ENCODE results near the gene CDK16.

CDK16 gene

GRCh38 chrX:47264483-47265173 is 46.1 kb downstream of the CDK16 start:
- Histone ChIP-seq H3K27me3 (ENCODE audit: control insufficient read depth, insufficient read depth, low read length) (no peaks in the 10 kb centered on the region), H3K4me2 (ENCODE audit: low read length) (no peak overlapping the region), H3K9ac (no peak overlapping the region), H3K27ac (no peak overlapping the region), H3K4me1 (no peaks in the 10 kb centered on the region), H2AFZ (no peak overlapping the region), H3K4me3 (ENCODE audit: low read depth, low read length) (no peak overlapping the region), H3K79me2 (no peaks in the 10 kb centered on the region), H3K9me3 (ENCODE audit: control insufficient read depth, low read length) (no peaks in the 10 kb centered on the region), H3K36me3 (ENCODE audit: control insufficient read depth, insufficient read depth, low read length) (no peaks in the 10 kb centered on the region)
- no peak for TF ChIP-seq CTCF (IDR thresholded peaks at IDR 0.05)

GRCh38 chrX:47266643-47267042 is 48.2 kb downstream of the CDK16 start:
- Histone ChIP-seq H2AFZ (no peak overlapping the region), H3K9me3 (ENCODE audit: control insufficient read depth, low read length) (no peaks in the 10 kb centered on the region), H3K27ac (no peak overlapping the region), H3K4me1 (no peaks in the 10 kb centered on the region), H3K79me2 (no peaks in the 10 kb centered on the region), H3K4me2 (ENCODE audit: low read length) (no peak overlapping the region), H3K4me3 (ENCODE audit: low read depth, low read length) (no peak overlapping the region), H3K27me3 (ENCODE audit: control insufficient read depth, insufficient read depth, low read length) (no peaks in the 10 kb centered on the region), H3K9ac (no peak overlapping the region), H3K36me3 (ENCODE audit: control insufficient read depth, insufficient read depth, low read length) (no peaks in the 10 kb centered on the region)
- no peak for TF ChIP-seq CTCF (IDR thresholded peaks at IDR 0.05)

GRCh38 chrX:47272013-47272408 is 53.5 kb downstream of the CDK16 start:
- H3K4me3 ChIP-seq (ENCODE audit: low read depth, low read length), result no peak overlapping the region
- H3K4me1 ChIP-seq, result no peaks in the 10 kb centered on the region
- no peaks in the 10 kb centered on the region for H3K79me2 ChIP-seq
- no peaks in the 10 kb centered on the region for H3K36me3 ChIP-seq (ENCODE audit: control insufficient read depth, insufficient read depth, low read length)
- H3K9me3 ChIP-seq (ENCODE audit: control insufficient read depth, low read length), result no peaks in the 10 kb centered on the region
- TF ChIP-seq CTCF (IDR thresholded peaks at IDR 0.05), result no peak
- H3K4me2 ChIP-seq (ENCODE audit: low read length), result no peak overlapping the region
- no peaks in the 10 kb centered on the region for H3K27me3 ChIP-seq (ENCODE audit: control insufficient read depth, insufficient read depth, low read length)
- no peak overlapping the region for H2AFZ ChIP-seq
- no peak overlapping the region for H3K9ac ChIP-seq
- H3K27ac ChIP-seq, result no peak overlapping the region

GRCh38 chrX:47273011-47273730 is 54.7 kb downstream of the CDK16 start:
- no peaks in the 10 kb centered on the region for H3K36me3 ChIP-seq (ENCODE audit: control insufficient read depth, insufficient read depth, low read length)

More at GRCh38 chrX:47273011-47273730, 54.7 kb downstream of the CDK16 start:
- Histone ChIP-seq H3K79me2 (no peaks in the 10 kb centered on the region), H3K4me3 (ENCODE audit: low read depth, low read length) (no peak overlapping the region), H3K27ac (no peak overlapping the region), H3K9ac (no peak overlapping the region), H3K4me2 (ENCODE audit: low read length) (no peak overlapping the region), H3K27me3 (ENCODE audit: control insufficient read depth, insufficient read depth, low read length) (no peaks in the 10 kb centered on the region), H2AFZ (no peak overlapping the region), H3K4me1 (no peaks in the 10 kb centered on the region), H3K9me3 (ENCODE audit: control insufficient read depth, low read length) (no peaks in the 10 kb centered on the region)
- no peak for TF ChIP-seq CTCF (IDR thresholded peaks at IDR 0.05)
